Stimulated activated CD8-positive, alpha-beta memory T cell treated with anti-CD3 and anti-CD28 coated beads, Interleukin-4, amount 100 ng/mL, for 24 hours (primary cell): ENCODE measurements around the gene RCOR1.
A peak's percentile ranks its signal among the peaks of the same experiment; 100 is the strongest.
"Not testable (repeated sequence)": the region's sequence is repeated elsewhere in the genome, so short reads cannot be mapped to it uniquely, and the experiment has no call there.

ENCODE experiments used
- DNase-seq: peaks from one replicate; pipeline ENCODE4 v3.0.0-alpha.2; 2020; ENCODE audit warnings: low read depth

The RCOR1 gene

GRCh38 chr14:102593061-102593824 lies 794 bp downstream of the RCOR1 start:
- DNase-seq, result peak; percentile 34

- no peak for DNase-seq
These were observed 1.3 kb downstream of the RCOR1 start for GRCh38 chr14:102593825-102594137.

GRCh38 chr14:102594514-102595175 lies 2.2 kb downstream of the RCOR1 start:
- peak; percentile 48 for DNase-seq

- no peak for DNase-seq
These were observed 9.0 kb downstream of the RCOR1 start for GRCh38 chr14:102601378-102601925.

- no peak for DNase-seq
These were observed 10.2 kb downstream of the RCOR1 start for GRCh38 chr14:102602421-102603292.

- no peak for DNase-seq
These were observed 11.0 kb downstream of the RCOR1 start for GRCh38 chr14:102603293-102603907.

- no peak for DNase-seq
These were observed 11.7 kb downstream of the RCOR1 start for GRCh38 chr14:102604183-102604582.

GRCh38 chr14:102605029-102605428 lies 12.6 kb downstream of the RCOR1 start:
- DNase-seq, result no peak

- DNase-seq, result no peak
These were observed 13.8 kb downstream of the RCOR1 start for GRCh38 chr14:102606296-102606695.

- DNase-seq, result no peak
These were observed 15.6 kb downstream of the RCOR1 start for GRCh38 chr14:102608064-102608446.

GRCh38 chr14:102610968-102611811 lies 18.7 kb downstream of the RCOR1 start:
- DNase-seq, result no peak

GRCh38 chr14:102616318-102616717 lies 23.9 kb downstream of the RCOR1 start:
- DNase-seq, result no peak

GRCh38 chr14:102616799-102617198 lies 24.4 kb downstream of the RCOR1 start:
- DNase-seq, result no peak

- not testable (repeated sequence) for DNase-seq
These were observed 26.6 kb downstream of the RCOR1 start for GRCh38 chr14:102619012-102619411.

GRCh38 chr14:102620413-102620812 lies 28.0 kb downstream of the RCOR1 start:
- no peak for DNase-seq

GRCh38 chr14:102622262-102622885 lies 29.9 kb downstream of the RCOR1 start:
- no peak for DNase-seq

- DNase-seq, result no peak
These were observed 32.2 kb downstream of the RCOR1 start for GRCh38 chr14:102624666-102625065.

GRCh38 chr14:102625564-102626296 lies 33.3 kb downstream of the RCOR1 start:
- no peak for DNase-seq

GRCh38 chr14:102626530-102626929 lies 34.1 kb downstream of the RCOR1 start:
- no peak for DNase-seq

GRCh38 chr14:102629011-102629444 lies 36.6 kb downstream of the RCOR1 start:
- no peak for DNase-seq
